ENCODE data around the gene FNDC7. TPM values are rescaled to one million over a fixed set of nuclear protein-coding genes. Genes with fewer than 3 reads are reported as not detected.

FNDC7 gene
- total and polyA plus RNA-seq, 10 of the 15 experiments (the other 5 are each of a cell fraction or from before 2014, with no cell fraction given): not detected

DNA sequence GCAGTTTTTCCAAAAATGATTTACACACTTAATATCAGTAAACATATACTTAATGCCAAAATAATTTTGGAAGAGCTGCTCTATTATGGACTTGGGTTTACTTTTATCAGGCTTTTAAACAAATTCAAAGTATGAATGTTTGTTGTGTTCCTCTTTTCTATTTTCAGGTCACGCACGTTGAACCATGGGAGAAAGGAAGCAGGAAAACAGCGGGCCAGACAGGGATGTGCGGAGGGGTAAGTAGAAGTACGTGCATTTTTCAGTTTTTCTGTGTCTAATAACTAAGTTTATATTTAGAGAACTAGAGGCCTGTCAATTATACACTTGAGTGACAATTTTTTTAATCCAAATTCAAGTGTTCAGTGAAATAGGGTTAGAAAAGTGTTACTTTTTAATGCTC is 17.2 kb upstream of the FNDC7 start:
- Histone ChIP-seq H3K27me3 (replicated peaks in 1 of 2; ENCODE audit: control insufficient read depth in 2 of 2, insufficient read depth in 2 of 2, low read length in 1 of 2) (no peaks in the 10 kb centered on the region), H3K36me3 (ENCODE audit: control insufficient read depth in 2 of 2, insufficient read depth in 2 of 2, low read length in 1 of 2) (peaks cover 8 to 32% of the 10 kb centered on the region in 2 experiments), H4K20me1 (ENCODE audit: control insufficient read depth, insufficient read depth) (no peaks in the 10 kb centered on the region), H3K27ac (ENCODE audit: control insufficient read depth, insufficient read depth) (0 out of 2 replicates have a peak overlapping the region, but pooled peaks have one; percentile 4), H3K4me1 (ENCODE audit: control insufficient read depth, insufficient read depth, low read length) (no peaks in the 10 kb centered on the region), H3K4me3 (peak overlapping the region; percentile 31; the same call in 1 of the 2 replicates), H2AFZ (ENCODE audit: control insufficient read depth, low read depth, low read length) (no peak overlapping the region), H3K9ac (ENCODE audit: control insufficient read depth, insufficient read depth, low read length) (no peak overlapping the region), H3K4me2 (ENCODE audit: control insufficient read depth, insufficient read depth) (peak overlapping the region; percentile 71), H3K9me3 (replicated peaks; ENCODE audit: control insufficient read depth, insufficient read depth, low read length) (no peaks in the 10 kb centered on the region), H3K79me2 (ENCODE audit: control insufficient read depth, insufficient read depth, low read length) (peaks cover 61% of the 10 kb centered on the region)
- intact Hi-C loops (cut with micrococcal nuclease; ENCODE audit: unreplicated experiment) (no loop called here), in situ Hi-C loops (cut with MboI) (no loop called here)
- SMC1A ChIA-PET (ENCODE audit: uncharacterized antibody, unreplicated experiment): interaction anchor here (1.0 to 1.8 kb wide), 2 partner anchors 12 to 35 kb away, joined by 3 to 9 read pairs; partner anchors contain the start of gene HENMT1
- RAD21 ChIA-PET (ENCODE audit: unreplicated experiment): no interaction called here
- ATAC-seq: no peak
- POLR2A ChIA-PET: no interaction called here
- CTCF ChIA-PET: interaction anchor here (0.9 to 1.8 kb wide), 4 partner anchors 9 to 397 kb away, joined by 3 to 4 read pairs (median 3); no protein-coding TSS in a partner anchor
- no peak for FAIRE-seq
- no TSS peak for BruUV-seq (replicated peaks)
- DNase-seq (ENCODE audit: low read depth, low spot score): no peak
- 93% methylated on average over 5 of the region's 5 CpGs for WGBS (ENCODE audit: insufficient coverage, insufficient replicate concordance, low lambda C conversion rate, missing lambda C conversion rate)
- TF ChIP-seq BCL11A (IDR thresholded peaks at IDR 0.05; ENCODE audit: low read depth, low read length) (no peak), SPI1 (IDR thresholded peaks at IDR 0.05; ENCODE audit: borderline replicate concordance, insufficient read depth, low read depth, low read length) (peak; percentile 15; the same call in 1 of the 2 replicates)

DNA sequence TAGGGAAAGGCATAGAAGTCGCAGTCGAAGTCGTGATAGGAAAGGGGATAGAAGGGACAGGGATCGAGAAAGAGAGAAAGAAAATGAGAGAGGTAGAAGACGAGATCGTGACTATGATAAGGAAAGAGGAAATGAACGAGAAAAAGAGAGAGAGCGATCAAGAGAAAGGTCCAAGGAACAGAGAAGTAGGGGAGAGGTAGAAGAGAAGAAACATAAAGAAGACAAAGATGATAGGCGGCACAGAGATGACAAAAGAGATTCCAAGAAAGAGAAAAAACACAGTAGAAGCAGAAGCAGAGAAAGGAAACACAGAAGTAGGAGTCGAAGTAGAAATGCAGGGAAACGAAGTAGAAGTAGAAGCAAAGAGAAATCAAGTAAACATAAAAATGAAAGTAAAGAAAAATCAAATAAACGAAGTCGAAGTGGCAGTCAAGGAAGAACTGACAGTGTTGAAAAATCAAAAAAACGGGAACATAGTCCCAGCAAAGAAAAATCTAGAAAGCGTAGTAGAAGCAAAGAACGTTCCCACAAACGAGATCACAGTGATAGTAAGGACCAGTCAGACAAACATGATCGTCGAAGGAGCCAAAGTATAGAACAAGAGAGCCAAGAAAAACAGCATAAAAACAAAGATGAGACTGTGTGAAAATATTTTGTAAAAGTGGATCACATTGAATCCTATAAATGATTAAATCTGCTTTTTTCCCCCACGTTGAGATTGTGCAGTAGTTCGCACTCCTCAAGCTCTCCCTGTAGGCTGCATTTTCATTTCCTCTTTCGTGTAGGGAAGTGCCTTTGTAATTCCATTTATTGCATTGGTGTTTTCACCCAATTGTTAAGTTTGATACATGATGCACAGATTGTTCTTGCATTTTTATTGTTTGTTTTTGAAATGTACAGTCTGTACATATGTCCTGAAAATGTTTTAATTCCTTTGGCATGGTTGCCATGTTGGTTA is 13.1 kb upstream of the FNDC7 start:
- H3K4me1 ChIP-seq (ENCODE audit: control insufficient read depth, insufficient read depth, low read length): peaks cover 8% of the 10 kb centered on the region; the same call in 1 of the 2 replicates
- SMC1A ChIA-PET (ENCODE audit: uncharacterized antibody, unreplicated experiment): no interaction called here
- in situ Hi-C loops (cut with MboI): no loop called here

More for the DNA sequence above, 13.1 kb upstream of the FNDC7 start:
- no peak for FAIRE-seq
- H3K27ac ChIP-seq (ENCODE audit: control insufficient read depth, insufficient read depth): no peak overlapping the region
- H4K20me1 ChIP-seq (ENCODE audit: control insufficient read depth, insufficient read depth): no peaks in the 10 kb centered on the region
- TF ChIP-seq SPI1 (IDR thresholded peaks at IDR 0.05; ENCODE audit: borderline replicate concordance, insufficient read depth, low read depth, low read length) (peak; percentile 33; the same call in 1 of the 2 replicates), ZNF217 (IDR thresholded peaks at IDR 0.05) (no peak)
- TF ChIP-seq, protein P1, sequence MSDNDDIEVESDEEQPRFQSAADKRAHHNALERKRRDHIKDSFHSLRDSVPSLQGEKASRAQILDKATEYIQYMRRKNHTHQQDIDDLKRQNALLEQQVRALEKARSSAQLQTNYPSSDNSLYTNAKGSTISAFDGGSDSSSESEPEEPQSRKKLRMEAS (IDR thresholded peaks at IDR 0.05; ENCODE audit: low read depth, low read length): no peak
- TF ChIP-seq, protein P2, sequence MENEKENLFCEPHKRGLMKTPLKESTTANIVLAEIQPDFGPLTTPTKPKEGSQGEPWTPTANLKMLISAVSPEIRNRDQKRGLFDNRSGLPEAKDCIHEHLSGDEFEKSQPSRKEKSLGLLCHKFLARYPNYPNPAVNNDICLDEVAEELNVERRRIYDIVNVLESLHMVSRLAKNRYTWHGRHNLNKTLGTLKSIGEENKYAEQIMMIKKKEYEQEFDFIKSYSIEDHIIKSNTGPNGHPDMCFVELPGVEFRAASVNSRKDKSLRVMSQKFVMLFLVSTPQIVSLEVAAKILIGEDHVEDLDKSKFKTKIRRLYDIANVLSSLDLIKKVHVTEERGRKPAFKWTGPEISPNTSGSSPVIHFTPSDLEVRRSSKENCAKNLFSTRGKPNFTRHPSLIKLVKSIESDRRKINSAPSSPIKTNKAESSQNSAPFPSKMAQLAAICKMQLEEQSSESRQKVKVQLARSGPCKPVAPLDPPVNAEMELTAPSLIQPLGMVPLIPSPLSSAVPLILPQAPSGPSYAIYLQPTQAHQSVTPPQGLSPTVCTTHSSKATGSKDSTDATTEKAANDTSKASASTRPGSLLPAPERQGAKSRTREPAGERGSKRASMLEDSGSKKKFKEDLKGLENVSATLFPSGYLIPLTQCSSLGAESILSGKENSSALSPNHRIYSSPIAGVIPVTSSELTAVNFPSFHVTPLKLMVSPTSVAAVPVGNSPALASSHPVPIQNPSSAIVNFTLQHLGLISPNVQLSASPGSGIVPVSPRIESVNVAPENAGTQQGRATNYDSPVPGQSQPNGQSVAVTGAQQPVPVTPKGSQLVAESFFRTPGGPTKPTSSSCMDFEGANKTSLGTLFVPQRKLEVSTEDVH (IDR thresholded peaks at IDR 0.05; ENCODE audit: low read depth, partially characterized antibody): peak; percentile 25
- TF ChIP-seq, protein P3, sequence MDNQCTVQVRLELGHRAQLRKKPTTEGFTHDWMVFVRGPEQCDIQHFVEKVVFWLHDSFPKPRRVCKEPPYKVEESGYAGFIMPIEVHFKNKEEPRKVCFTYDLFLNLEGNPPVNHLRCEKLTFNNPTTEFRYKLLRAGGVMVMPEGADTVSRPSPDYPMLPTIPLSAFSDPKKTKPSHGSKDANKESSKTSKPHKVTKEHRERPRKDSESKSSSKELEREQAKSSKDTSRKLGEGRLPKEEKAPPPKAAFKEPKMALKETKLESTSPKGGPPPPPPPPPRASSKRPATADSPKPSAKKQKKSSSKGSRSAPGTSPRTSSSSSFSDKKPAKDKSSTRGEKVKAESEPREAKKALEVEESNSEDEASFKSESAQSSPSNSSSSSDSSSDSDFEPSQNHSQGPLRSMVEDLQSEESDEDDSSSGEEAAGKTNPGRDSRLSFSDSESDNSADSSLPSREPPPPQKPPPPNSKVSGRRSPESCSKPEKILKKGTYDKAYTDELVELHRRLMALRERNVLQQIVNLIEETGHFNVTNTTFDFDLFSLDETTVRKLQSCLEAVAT (IDR thresholded peaks at IDR 0.05): 0 out of 2 replicates have a peak, but pooled peaks have one; percentile 40
- no peaks in the 10 kb centered on the region for H3K9me3 ChIP-seq (replicated peaks; ENCODE audit: control insufficient read depth, insufficient read depth, low read length)
- peaks cover 24% of the 10 kb centered on the region for H3K79me2 ChIP-seq (ENCODE audit: control insufficient read depth, insufficient read depth, low read length)
- no peak overlapping the region for H3K9ac ChIP-seq (ENCODE audit: control insufficient read depth, insufficient read depth, low read length)
- BruUV-seq (replicated peaks): TSS peak; percentile 55
- intact Hi-C loops (cut with micrococcal nuclease; ENCODE audit: unreplicated experiment): no loop called here
- no peak overlapping the region for H3K4me3 ChIP-seq
- ChIA-PET POLR2A (no interaction called here), RAD21 (ENCODE audit: unreplicated experiment) (no interaction called here), CTCF (no interaction called here)
- H3K4me2 ChIP-seq (ENCODE audit: control insufficient read depth, insufficient read depth): no peak overlapping the region
- peaks cover 8 to 37% of the 10 kb centered on the region in 2 experiments for H3K36me3 ChIP-seq (ENCODE audit: control insufficient read depth in 2 of 2, insufficient read depth in 2 of 2, low read length in 1 of 2)
- no peak for ATAC-seq
- H3K27me3 ChIP-seq (replicated peaks in 1 of 2; ENCODE audit: control insufficient read depth in 2 of 2, insufficient read depth in 2 of 2, low read length in 1 of 2): no peaks in the 10 kb centered on the region
- no peak for DNase-seq (ENCODE audit: low read depth, low spot score)
- no peak overlapping the region for H2AFZ ChIP-seq (ENCODE audit: control insufficient read depth, low read depth, low read length)
- WGBS (ENCODE audit: insufficient coverage, insufficient replicate concordance, low lambda C conversion rate, missing lambda C conversion rate): 94% methylated on average over 22 of the region's 22 CpGs
